SU-DHL-6 (cell line): ENCODE data around the gene FOXK2.

Experiments
- H2AFZ ChIP-seq: fragments of 200-600 bp; sonication (generic); 2 replicates; pipeline ENCODE4 v1.6.1; 2014; ENCODE audit warnings: low read depth, mild to moderate bottlenecking, moderate library complexity, mixed read lengths, antibody characterized with exemption, low read length; ENCODE audit not compliant: severe bottlenecking
- H3F3A ChIP-seq: fragments of 200-600 bp; shearing (Covaris generic); 2 replicates; pipeline ENCODE4 v1.6.0; 2016; ENCODE audit warnings: antibody characterized with exemption, mild to moderate bottlenecking; ENCODE audit not compliant: insufficient read depth
- H3K27ac ChIP-seq: fragments of 200-600 bp; sonication (generic); 2 replicates; pipeline ENCODE4 v1.5.1; 2016; ENCODE audit warnings: low read depth, mild to moderate bottlenecking, low read length, moderate library complexity, mixed read lengths
- H3K27me3 ChIP-seq: fragments of 200-600 bp; sonication (generic), shearing (Covaris generic); 2 replicates; pipeline ENCODE4 v1.6.0; 2014; ENCODE audit warnings: mild to moderate bottlenecking, low read length
- H3K36me3 ChIP-seq: fragments of 200-600 bp; sonication (generic); 2 replicates; pipeline ENCODE4 v1.6.1; 2014; ENCODE audit warnings: mild to moderate bottlenecking, low read length, mixed read lengths
- H3K4me2 ChIP-seq: fragments of 300-600, 200-600 bp; shearing (Covaris generic), sonication (generic); 2 replicates; pipeline ENCODE4 v1.6.0; 2014; ENCODE audit warnings: low read length, low read depth, mild to moderate bottlenecking; ENCODE audit not compliant: poor library complexity, severe bottlenecking
- H3K4me3 ChIP-seq: fragments of 200-600 bp; sonication (generic); 2 replicates; pipeline ENCODE4 v1.5.1; 2014; ENCODE audit warnings: antibody characterized with exemption, low read length, mild to moderate bottlenecking, mixed read lengths; ENCODE audit not compliant: insufficient read depth, poor library complexity, severe bottlenecking
- H3K79me2 ChIP-seq: fragments of 200-600 bp; sonication (generic); 2 replicates; pipeline ENCODE4 v1.6.1; 2014; ENCODE audit warnings: mild to moderate bottlenecking, low read length, moderate library complexity; ENCODE audit not compliant: insufficient read depth
- H3K9ac ChIP-seq: fragments of 200-600 bp; sonication (generic); 2 replicates; pipeline ENCODE4 v1.7.0; 2014; ENCODE audit warnings: mild to moderate bottlenecking, low read length
- H3K9me2 ChIP-seq: fragments of 200-600 bp; sonication (generic); replicated peaks from 2 replicates; pipeline ENCODE4 v1.6.1; 2014; ENCODE audit warnings: low read length; ENCODE audit not compliant: insufficient read depth
- H3K9me3 ChIP-seq: fragments of 200-600 bp; sonication (generic); 2 replicates; pipeline ENCODE4 v1.6.1; 2014; ENCODE audit warnings: low read length, mixed read lengths; ENCODE audit not compliant: insufficient read depth
- H4K20me1 ChIP-seq: fragments of 200-600 bp; sonication (generic); 2 replicates; pipeline ENCODE4 v1.6.1; 2014; ENCODE audit warnings: low read depth, mild to moderate bottlenecking, antibody characterized with exemption, low read length, moderate library complexity, mixed read lengths
- EZH2phosphoT487 ChIP-seq: fragments of 200-600 bp; sonication (generic), shearing (Covaris generic); conservative IDR thresholded peaks from 2 replicates; pipeline ENCODE4 v1.6.1; 2018; ENCODE audit warnings: mild to moderate bottlenecking, antibody characterized with exemption, low read length, moderate library complexity, mixed read lengths
- TF ChIP-seq, protein P1 (sequence below): fragments of 200-600 bp; sonication (generic); IDR thresholded peaks from one replicate; pipeline ENCODE4 v1.5.1; 2017; ENCODE audit warnings: antibody characterized with exemption, mild to moderate bottlenecking, low read length, moderate library complexity; ENCODE audit not compliant: insufficient read depth, poor library complexity, severe bottlenecking

The FOXK2 gene

GRCh38 chr17:82475458-82475857 is 44.1 kb upstream of the FOXK2 start:
- H3K27me3 ChIP-seq, result no peaks in the 10 kb centered on the region
- peaks cover 3% of the 10 kb centered on the region; the same call in 1 of the 2 replicates for H3K36me3 ChIP-seq
- TF ChIP-seq EZH2phosphoT487, result no peak
- TF ChIP-seq, protein P1, sequence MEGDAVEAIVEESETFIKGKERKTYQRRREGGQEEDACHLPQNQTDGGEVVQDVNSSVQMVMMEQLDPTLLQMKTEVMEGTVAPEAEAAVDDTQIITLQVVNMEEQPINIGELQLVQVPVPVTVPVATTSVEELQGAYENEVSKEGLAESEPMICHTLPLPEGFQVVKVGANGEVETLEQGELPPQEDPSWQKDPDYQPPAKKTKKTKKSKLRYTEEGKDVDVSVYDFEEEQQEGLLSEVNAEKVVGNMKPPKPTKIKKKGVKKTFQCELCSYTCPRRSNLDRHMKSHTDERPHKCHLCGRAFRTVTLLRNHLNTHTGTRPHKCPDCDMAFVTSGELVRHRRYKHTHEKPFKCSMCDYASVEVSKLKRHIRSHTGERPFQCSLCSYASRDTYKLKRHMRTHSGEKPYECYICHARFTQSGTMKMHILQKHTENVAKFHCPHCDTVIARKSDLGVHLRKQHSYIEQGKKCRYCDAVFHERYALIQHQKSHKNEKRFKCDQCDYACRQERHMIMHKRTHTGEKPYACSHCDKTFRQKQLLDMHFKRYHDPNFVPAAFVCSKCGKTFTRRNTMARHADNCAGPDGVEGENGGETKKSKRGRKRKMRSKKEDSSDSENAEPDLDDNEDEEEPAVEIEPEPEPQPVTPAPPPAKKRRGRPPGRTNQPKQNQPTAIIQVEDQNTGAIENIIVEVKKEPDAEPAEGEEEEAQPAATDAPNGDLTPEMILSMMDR, result no peak

GRCh38 chr17:82477934-82478333 is 41.6 kb upstream of the FOXK2 start:
- H3K4me2 ChIP-seq, result no peak overlapping the region
- no peaks in the 10 kb centered on the region for H4K20me1 ChIP-seq

More at GRCh38 chr17:82475458-82475857, 44.1 kb upstream of the FOXK2 start:
- H3K9me3 ChIP-seq, result no peaks in the 10 kb centered on the region
- no peaks in the 10 kb centered on the region for H4K20me1 ChIP-seq
- no peak overlapping the region for H3K9ac ChIP-seq
- no peaks in the 10 kb centered on the region for H3K79me2 ChIP-seq
- H3F3A ChIP-seq, result no peaks in the 10 kb centered on the region
- no peak overlapping the region for H3K4me3 ChIP-seq
- H3K27ac ChIP-seq, result no peak overlapping the region
- H2AFZ ChIP-seq, result no peak overlapping the region
- no peaks in the 10 kb centered on the region for H3K9me2 ChIP-seq
- H3K4me2 ChIP-seq, result no peak overlapping the region

GRCh38 chr17:82479602-82480001 is 39.9 kb upstream of the FOXK2 start:
- H3K79me2 ChIP-seq, result no peaks in the 10 kb centered on the region
- H4K20me1 ChIP-seq, result no peaks in the 10 kb centered on the region
- no peaks in the 10 kb centered on the region for H3K9me2 ChIP-seq
- H3F3A ChIP-seq, result no peaks in the 10 kb centered on the region
- H3K27ac ChIP-seq, result no peak overlapping the region
- H3K36me3 ChIP-seq, result peaks cover 2% of the 10 kb centered on the region; the same call in 1 of the 2 replicates
- no peak overlapping the region for H3K9ac ChIP-seq
- H2AFZ ChIP-seq, result no peak overlapping the region
- no peaks in the 10 kb centered on the region for H3K9me3 ChIP-seq
- H3K27me3 ChIP-seq, result no peaks in the 10 kb centered on the region
- H3K4me2 ChIP-seq, result no peak overlapping the region
- TF ChIP-seq EZH2phosphoT487, result no peak
- TF ChIP-seq, protein P1, result no peak
- no peak overlapping the region for H3K4me3 ChIP-seq

More at GRCh38 chr17:82477934-82478333, 41.6 kb upstream of the FOXK2 start:
- H3K27ac ChIP-seq, result no peak overlapping the region
- no peaks in the 10 kb centered on the region for H3F3A ChIP-seq
- H3K36me3 ChIP-seq, result peaks cover 3% of the 10 kb centered on the region; the same call in 1 of the 2 replicates
- no peaks in the 10 kb centered on the region for H3K9me3 ChIP-seq
- H3K79me2 ChIP-seq, result no peaks in the 10 kb centered on the region
- no peak overlapping the region for H3K9ac ChIP-seq
- H2AFZ ChIP-seq, result no peak overlapping the region
- H3K9me2 ChIP-seq, result no peaks in the 10 kb centered on the region
- no peaks in the 10 kb centered on the region for H3K27me3 ChIP-seq
- no peak overlapping the region for H3K4me3 ChIP-seq
- no peak for TF ChIP-seq EZH2phosphoT487

GRCh38 chr17:82480318-82480717 is 39.2 kb upstream of the FOXK2 start:
- H3K36me3 ChIP-seq, result peaks cover 2% of the 10 kb centered on the region; the same call in 1 of the 2 replicates
- H3K4me3 ChIP-seq, result no peak overlapping the region
- no peak overlapping the region for H3K27ac ChIP-seq
- H3K9me3 ChIP-seq, result no peaks in the 10 kb centered on the region
- H3F3A ChIP-seq, result no peaks in the 10 kb centered on the region
- H3K9ac ChIP-seq, result no peak overlapping the region
- H2AFZ ChIP-seq, result no peak overlapping the region
- no peaks in the 10 kb centered on the region for H3K27me3 ChIP-seq
- H3K79me2 ChIP-seq, result no peaks in the 10 kb centered on the region
- TF ChIP-seq, protein P1, result no peak
- no peak for TF ChIP-seq EZH2phosphoT487
- H3K4me2 ChIP-seq, result no peak overlapping the region
- H3K9me2 ChIP-seq, result no peaks in the 10 kb centered on the region
- H4K20me1 ChIP-seq, result no peaks in the 10 kb centered on the region
